OCI-LY1 (cell line): Measurements from ENCODE around the gene KREMEN2.

Experiments
- CTCF ChIP-seq: fragments of 200-600 bp; sonication (generic), shearing (Covaris generic); IDR thresholded peaks from 2 replicates; pipeline ENCODE4 v1.5.1; 2017; ENCODE audit warnings: mild to moderate bottlenecking, antibody characterized with exemption, low read length, moderate library complexity, mixed read lengths
- EZH2 ChIP-seq: fragments of 200-600 bp; sonication (generic), shearing (Covaris generic); IDR thresholded peaks from 2 replicates; pipeline ENCODE4 v1.8.0; 2017; ENCODE audit warnings: borderline replicate concordance, mixed run types, mild to moderate bottlenecking, antibody characterized with exemption, low read length, moderate library complexity, mixed read lengths

DNA sequence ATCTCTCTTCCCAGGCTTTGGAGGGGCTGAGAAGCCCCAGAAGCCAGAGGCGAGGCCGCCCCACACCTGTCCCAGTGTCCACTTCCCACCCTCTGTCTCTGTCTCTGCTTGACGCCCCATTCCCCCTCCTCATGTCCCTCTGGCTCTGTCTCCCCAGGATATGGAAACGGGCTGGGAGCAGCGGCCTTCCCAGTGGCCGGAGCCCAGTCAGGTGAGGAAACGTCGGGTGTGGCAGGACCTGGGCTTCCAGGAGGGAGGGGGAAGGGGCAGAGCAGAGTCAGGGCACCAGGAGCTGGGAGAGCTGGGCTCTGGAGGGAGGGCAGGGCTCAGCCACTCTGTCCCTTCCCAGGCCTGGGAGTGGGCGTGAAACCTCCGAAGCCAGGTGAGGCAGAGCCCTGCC, 26.8 kb downstream of the KREMEN2 start:
- TF ChIP-seq CTCF = no peak
- TF ChIP-seq EZH2 = no peak
